NCI-H187 (cell line): ENCODE data around the gene JAKMIP1.

Experiments
- DNase-seq, 2 experiments: peaks; one replicate each; lab custom pipeline; 2025; lab: John Stamatoyannopoulos, UW

The JAKMIP1 gene

DNA sequence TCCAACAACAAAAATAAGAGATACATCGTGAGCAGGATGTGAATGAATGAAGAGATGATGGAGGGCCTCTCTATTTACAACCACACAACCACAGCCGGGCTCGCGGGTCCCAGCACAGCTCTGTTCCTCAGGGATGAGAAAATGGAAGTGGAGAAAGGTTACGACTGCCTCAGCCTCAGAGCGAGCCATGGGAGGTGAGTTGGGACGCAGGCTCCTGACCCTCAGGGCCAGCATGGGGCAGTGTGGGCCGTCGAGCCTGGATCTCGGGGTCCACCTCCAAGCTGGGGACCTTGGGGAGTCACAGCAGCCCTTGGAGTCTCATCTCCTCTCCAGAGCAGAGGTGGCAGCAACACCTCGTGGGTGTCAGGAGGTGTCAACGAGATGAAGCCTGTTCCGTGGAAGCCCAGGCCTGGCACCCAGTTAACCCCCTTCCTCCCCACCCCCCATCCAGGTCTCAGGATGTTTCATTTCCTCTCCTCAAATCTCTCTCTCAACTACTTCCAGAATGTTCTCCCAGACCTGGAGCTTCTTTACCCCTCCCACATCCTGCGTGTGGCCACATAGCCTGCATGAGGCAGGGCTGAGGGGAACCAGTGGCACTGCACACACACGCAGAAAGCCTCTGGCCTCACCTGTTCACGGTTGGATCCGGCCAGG, 208.1 kb downstream of the JAKMIP1 start:
- DNase-seq, result peak in 1 of 2 experiments; percentile 48

DNA sequence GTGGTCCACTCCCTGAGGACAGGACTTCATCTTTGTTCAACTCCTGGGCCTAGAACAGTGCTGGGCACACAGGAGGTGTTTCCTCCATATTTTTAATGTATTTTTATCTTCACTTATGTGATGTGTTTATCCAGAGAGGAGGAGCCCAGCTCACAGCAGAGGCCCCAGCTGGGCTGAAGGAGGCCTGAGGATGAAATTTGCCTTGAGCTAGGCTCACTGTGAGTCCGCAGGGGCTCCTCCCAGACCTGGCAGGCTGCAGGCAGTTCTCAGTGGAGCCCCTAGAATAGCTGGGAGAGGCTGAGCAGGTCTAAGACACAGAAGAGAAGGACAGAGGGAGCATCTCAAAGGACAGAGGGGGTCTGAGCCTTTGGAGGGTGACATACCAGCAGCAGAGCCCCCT, 208.9 kb downstream of the JAKMIP1 start:
- no peak for DNase-seq

DNA sequence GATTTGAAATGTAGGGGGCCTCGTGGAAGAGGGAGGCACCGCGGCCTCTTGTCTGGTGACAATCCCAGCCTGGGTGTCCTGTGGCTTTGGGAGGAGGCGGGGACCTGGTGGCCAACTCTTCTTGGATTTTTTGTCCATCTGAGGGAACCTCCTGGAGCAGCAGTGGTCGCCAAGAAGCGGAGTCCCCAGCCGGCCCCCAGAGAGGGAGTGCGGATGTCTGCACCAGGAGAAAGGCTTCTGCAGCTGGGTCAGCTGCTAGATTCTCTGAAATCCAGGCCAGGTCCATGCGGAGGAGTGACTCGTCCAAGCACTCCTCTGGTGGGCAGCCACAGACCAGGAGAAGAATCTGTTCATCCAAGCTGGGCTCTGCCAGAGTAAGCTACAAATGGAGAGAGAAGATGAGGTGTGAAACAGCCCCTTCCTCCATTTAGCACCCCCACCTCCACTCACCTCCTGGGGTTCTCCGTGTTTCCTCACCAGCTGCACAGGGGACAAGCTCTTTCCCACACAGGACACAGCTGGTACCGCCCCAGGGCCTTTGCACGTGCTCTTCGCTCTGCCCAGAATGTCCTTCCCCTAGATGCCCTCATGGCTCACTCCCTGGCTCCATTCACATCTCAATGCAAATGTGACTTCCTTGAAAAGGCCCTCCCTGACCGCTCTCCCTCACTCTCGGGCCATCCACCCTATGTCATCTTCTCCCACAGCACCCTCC, 209.7 kb downstream of the JAKMIP1 start:
- no peak for DNase-seq

DNA sequence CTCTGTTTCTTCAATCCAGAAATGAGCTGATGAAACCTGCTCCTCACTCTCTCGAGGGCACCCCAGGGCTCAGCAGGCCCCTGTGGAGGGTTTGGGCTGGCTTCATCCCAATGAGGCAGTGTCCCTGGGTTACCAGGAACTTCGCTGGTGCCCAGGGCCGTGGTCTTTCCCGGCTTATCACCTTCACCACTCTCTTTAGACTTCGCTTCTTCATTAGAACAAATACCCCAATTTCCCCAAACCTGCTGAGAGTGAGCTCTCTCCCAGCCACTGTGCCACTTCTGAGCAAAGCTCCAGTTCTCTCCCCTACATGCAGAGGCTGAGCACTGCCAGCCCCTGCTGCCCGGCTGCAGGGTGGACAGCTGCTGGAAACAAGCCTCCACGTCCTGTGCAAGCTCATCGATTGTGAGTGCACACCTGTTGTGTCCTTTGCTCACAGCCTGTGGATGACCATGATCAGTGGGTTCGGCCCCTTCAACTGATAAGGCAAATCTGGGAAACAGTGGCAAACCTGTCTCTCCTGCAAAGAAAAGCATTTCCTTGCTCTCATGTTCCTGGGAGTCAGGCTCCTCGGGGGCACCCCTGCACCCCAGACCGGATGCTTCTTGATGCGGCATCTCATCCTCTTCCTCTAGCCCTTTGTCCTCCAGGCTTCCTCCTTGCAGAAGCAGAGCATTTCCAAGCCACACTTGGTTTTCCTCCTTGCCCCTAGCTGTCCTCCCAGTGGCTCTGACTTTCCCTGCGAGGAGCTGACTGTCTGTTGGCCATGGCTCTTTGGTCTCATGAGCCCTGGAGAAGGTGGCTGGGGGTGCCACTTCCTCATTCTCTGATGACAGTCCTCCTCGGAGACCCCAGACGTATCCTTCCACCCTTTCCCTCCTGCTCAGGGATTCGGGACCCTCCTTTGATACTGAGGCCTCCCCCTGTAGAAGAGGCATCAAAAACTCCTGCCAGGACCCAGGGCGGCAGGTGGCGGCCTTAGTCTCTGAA, 210.8 kb downstream of the JAKMIP1 start:
- no peak for DNase-seq

DNA sequence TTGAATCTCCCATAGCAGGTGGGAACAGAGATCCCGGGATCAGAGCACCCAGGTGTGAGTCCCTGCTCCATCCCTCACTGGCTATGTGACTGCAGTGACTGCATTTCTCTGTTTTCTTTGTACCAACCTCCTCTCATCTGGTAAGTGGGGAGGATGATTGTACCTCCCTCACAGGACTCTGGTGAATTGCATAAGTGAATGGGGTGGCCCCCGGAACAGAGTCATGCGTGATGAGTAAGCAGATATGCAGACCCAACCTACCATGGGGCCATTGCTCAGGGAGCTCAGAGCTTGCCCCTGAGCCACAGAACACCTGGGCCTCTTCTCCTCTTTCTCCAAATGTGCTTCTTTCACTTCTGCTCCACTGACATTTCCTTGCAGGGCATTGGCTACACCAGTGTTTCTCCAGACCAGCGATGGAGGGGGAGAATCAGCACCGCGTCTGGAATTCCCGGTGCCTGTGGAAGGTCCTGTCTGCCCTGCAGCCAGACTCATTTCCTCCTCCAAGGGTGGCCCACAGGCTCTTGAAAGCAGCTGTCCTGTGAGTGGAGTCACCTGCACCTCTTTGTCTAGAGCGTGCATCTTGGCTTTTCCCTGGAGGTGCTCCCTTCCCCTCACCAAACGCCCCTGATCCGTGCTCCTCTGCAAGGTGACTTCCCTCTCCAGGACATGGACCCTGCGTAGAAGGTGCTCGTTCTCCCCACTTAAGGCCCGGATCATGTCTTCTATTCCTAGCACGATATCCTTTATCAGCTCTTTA, 212.1 kb downstream of the JAKMIP1 start:
- no peak for DNase-seq

DNA sequence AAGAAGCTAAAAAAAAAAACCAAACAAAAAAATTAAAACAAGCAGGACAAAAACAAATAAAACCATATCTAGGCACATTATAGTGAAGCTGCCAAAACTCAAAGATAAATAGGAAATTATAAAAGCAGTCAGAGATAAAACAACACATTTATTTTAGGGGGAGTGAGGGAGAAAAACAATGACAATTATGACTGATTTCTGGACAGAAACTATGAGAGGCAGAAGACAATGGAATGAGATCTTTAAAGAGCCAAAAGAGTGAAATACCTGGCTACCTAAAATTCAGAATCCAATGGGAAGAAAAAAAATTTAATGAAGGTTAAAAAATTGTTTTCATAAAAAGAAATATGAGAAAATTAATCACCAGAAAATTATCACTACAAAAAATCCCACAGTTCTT, 215.5 kb downstream of the JAKMIP1 start:
- DNase-seq, result no peak

DNA sequence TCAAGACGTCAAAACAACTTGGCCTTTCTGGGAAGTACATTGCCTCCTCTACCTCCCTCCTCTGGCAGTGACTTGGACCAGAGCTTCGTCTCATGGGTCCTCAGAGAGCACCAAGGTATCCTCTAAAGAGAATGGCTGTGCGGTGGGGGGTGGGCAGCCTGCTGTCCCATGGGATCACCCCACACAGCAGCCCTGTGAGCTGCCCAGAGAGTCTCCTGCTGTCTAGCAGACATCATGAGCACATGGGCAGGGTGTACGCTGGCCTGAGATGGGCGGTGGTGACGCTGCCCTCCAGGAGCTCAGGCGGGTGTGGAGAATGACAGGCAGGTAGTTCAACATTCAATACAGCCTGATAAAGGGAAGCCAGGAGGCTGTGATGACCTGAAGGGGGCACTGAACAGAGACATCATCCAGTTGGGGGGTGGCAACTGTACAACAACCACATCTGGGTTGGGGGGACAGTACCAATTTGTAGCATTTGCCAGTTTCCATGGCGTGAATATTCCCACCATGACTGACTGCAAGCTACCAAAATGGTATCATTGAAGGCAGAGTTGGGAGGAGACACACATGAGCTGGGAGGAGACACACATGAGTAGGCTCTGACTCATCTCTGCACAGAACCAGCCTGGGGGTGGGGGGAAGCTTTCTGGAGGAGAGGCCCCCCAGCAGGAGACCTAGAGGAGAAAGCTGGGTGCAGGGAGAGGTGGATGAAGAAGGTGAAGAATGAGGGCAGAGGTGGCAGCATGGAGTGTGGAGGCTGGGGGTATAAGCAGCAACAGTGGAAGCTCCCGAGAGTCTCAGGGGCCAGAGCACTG, 218.0 kb downstream of the JAKMIP1 start:
- no peak for DNase-seq

DNA sequence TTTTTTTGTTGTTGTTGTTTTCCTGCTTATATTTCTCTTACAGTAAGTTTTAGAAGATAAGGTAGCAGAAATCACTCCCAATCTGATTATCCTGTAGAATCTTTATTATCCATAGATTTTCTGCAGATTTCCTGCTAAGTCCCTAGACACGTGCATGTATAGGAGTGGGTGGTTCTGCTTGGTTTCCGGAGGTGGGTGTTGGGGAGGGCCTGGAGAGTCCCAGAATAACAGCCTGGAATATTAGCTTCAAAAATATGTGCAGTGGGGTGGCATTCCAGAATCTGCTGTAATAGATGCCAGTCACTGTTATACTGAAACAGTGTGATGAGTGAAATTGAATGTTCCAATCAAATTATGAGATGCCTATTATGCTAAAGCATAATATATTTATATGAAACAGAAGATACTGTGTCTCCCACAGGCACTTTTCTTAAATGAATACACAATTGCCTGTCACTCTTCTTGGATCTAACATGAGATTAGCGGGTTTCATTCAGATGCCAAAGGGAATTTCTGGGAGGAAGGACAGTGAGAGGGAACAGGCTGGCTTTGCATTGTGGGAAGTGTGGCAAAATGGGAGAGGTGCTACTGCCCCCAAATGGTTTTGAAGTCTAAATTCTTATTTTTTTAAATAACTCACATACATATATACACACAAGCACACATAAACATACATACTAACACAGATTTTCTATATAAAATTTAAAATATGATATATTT, 219.8 kb downstream of the JAKMIP1 start:
- no peak for DNase-seq

DNA sequence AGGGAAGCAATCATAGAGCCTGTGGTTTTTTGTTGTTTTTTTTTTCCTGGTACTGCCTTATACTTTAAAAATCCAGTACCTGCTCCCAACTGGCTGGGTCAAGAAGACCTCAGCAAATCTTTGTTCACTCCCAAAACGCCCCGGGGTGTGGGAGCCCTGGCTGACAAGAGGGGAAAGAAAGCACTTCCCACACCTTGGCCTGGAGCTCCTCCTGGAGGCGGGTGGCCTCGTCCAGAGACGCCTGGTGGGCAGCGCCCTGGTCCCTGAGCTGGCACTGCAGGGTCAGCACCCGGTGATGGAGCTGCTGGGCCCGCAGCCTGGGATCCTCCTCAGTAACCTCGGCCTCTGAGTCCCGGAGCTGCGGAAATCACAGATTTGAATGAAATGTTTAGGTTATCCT, 220.4 kb downstream of the JAKMIP1 start:
- DNase-seq, result peak; percentile 59 to 62

DNA sequence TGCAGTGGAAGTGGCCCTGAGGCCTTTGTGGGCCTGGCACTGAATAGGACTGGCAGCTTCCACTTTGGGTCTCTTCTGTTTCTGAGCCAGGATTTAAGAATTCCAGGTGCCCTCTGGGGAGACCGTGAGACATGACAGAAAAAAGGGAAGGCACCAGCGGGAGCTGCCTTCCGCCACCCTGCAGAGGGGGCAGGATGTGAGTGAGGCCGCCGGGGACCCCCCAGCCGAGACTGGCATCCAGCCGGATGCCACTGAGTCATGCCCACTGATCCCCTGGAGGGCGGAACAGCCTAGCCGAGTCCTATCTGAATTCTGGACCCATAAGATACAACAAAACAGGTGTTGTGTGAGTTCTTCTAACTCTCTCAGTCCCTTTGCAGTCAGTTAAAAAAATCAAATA, 223.4 kb downstream of the JAKMIP1 start:
- no peak for DNase-seq

DNA sequence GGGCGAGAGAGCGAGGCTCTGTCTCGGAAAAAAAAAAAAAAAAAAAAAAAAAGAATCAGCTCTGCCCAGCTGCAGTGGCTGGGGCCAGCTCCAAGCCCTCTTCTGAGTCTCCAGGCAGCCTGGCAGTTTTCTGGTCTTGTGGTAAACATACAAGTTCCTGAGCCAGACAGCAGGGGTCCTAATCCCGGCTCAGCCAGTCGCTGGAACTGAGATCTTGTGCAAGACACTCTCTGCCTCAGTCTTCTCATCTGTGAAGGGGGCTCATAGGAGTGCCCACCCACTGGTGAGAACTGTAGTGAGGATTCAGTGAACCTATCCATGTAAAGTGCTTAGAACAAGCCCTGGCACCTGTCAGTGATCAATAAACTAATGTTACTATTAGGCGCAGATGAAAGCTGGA, 223.9 kb downstream of the JAKMIP1 start:
- no peak for DNase-seq
